KMS-11 (cell line): ENCODE measurements around the gene FLNB.

ENCODE experiments used
- H2AFZ ChIP-seq: fragments of 200-600 bp; sonication (generic); 2 replicates; pipeline ENCODE4 v1.6.1; 2016; ENCODE audit warnings: antibody characterized with exemption, mixed run types, low read depth
- H3K27ac ChIP-seq: fragments of 200-600 bp; sonication (generic); 2 replicates; pipeline ENCODE4 v1.6.1; 2016; ENCODE audit warnings: mild to moderate bottlenecking, mixed run types
- H3K27me3 ChIP-seq: fragments of 200-600 bp; sonication (generic); 2 replicates; pipeline ENCODE4 v1.6.1; 2017; ENCODE audit warnings: mild to moderate bottlenecking, low read depth, mixed run types, moderate library complexity; ENCODE audit not compliant: insufficient read depth
- H3K36me3 ChIP-seq: fragments of 200-600 bp; sonication (generic); 2 replicates; pipeline ENCODE4 v1.6.1; 2017; ENCODE audit warnings: mild to moderate bottlenecking, mixed run types; ENCODE audit not compliant: insufficient read depth
- H3K4me1 ChIP-seq: fragments of 200-600 bp; sonication (generic); 2 replicates; pipeline ENCODE4 v1.6.1; 2016; ENCODE audit warnings: mild to moderate bottlenecking, low read depth, mixed run types; ENCODE audit not compliant: poor library complexity, severe bottlenecking
- H3K4me2 ChIP-seq: fragments of 200-600 bp; sonication (generic); 2 replicates; pipeline ENCODE4 v1.7.0; 2016; ENCODE audit warnings: mild to moderate bottlenecking, mixed run types
- H3K4me3 ChIP-seq: fragments of 200-600 bp; sonication (generic); IDR thresholded peaks from 2 replicates; pipeline ENCODE4 v1.6.1; 2017; ENCODE audit warnings: low read depth, low read length, mixed read lengths; ENCODE audit not compliant: insufficient read depth
- H3K79me2 ChIP-seq: fragments of 200-600 bp; sonication (generic); 2 replicates; pipeline ENCODE4 v1.6.1; 2016; ENCODE audit warnings: low read depth, mixed run types; ENCODE audit not compliant: insufficient read depth
- H3K9ac ChIP-seq: fragments of 200-600 bp; sonication (generic); 2 replicates; pipeline ENCODE4 v1.6.1; 2016; ENCODE audit warnings: mild to moderate bottlenecking, mixed run types
- H4K20me1 ChIP-seq: fragments of 200-600 bp; sonication (generic); 2 replicates; pipeline ENCODE4 v1.6.1; 2016; ENCODE audit warnings: mild to moderate bottlenecking, mixed run types; ENCODE audit not compliant: insufficient read depth
- TF ChIP-seq, protein P1 (sequence below): fragments of 200-600 bp; sonication (generic); conservative IDR thresholded peaks from 2 replicates; pipeline ENCODE4 v1.6.1; 2017; ENCODE audit warnings: low read depth, mild to moderate bottlenecking, antibody characterized with exemption, low read length, moderate library complexity, mixed read lengths

FLNB gene

DNA sequence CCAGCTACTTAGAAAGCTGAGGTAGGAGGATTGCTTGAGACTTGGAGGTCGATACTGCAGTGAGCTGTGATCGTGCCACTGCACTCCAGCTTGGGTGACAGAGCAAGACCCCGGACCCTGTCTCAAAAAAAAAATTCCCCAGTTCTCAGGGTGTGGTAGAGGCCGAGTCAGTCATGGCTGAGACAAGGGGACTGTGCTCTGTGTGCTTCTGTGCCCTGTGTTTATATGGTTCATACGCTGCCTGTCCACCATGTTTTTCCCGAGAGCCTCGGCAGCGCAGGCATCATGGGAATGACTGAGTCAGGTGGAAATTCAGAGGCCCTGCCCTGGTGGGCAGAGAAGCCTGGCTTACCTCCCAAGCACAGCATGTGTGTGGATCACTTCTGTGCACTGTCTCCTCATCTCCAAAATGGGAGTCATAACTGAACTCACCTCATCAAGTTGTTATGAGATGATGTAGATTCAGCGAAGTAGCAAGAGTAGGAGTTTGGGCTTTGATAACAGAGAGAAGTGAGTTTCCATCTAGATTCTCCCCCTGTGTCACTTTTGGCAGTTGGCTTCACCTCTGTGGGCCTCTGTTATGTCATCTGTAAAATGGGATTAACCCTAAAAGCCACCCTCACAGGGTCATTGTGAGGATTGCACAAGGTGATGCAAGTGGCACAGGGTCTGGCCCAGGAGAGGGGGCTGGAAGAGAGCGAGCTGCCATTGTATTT, 56.9 kb downstream of the FLNB start:
- Histone ChIP-seq H3K79me2 (no peaks in the 10 kb centered on the region), H4K20me1 (no peaks in the 10 kb centered on the region)

DNA sequence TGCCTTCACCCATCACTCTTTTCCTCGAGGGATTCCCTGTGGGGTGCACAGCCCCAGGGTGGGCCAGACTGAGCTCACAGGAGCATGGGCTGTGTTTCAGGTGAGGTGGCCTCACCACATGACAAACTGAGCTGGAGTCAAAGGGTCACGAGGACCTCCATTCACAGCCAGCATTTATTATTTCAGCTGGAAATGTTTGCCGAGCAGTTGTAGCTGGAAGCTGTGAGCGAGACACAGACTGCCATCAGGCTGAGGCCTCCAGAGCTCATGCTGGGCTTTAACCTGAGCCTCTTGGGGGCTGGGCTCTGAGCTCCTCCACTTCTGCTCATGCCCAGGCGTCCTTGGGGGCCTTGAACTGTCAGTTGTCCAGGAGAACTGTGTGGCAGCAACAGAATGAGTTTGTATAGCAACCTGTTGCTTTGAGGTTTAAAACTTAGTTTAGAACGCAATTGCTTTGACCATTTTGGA, 57.5 kb downstream of the FLNB start:
- Histone ChIP-seq H3K27me3 (no peaks in the 10 kb centered on the region), H3K27ac (no peak overlapping the region), H3K4me1 (no peaks in the 10 kb centered on the region), H2AFZ (no peak overlapping the region), H3K4me2 (no peak overlapping the region), H4K20me1 (no peaks in the 10 kb centered on the region), H3K9ac (no peak overlapping the region), H3K36me3 (no peaks in the 10 kb centered on the region), H3K79me2 (no peaks in the 10 kb centered on the region), H3K4me3 (no peak overlapping the region)
- TF ChIP-seq, protein P1, sequence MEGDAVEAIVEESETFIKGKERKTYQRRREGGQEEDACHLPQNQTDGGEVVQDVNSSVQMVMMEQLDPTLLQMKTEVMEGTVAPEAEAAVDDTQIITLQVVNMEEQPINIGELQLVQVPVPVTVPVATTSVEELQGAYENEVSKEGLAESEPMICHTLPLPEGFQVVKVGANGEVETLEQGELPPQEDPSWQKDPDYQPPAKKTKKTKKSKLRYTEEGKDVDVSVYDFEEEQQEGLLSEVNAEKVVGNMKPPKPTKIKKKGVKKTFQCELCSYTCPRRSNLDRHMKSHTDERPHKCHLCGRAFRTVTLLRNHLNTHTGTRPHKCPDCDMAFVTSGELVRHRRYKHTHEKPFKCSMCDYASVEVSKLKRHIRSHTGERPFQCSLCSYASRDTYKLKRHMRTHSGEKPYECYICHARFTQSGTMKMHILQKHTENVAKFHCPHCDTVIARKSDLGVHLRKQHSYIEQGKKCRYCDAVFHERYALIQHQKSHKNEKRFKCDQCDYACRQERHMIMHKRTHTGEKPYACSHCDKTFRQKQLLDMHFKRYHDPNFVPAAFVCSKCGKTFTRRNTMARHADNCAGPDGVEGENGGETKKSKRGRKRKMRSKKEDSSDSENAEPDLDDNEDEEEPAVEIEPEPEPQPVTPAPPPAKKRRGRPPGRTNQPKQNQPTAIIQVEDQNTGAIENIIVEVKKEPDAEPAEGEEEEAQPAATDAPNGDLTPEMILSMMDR: no peak

More for the DNA sequence above, 56.9 kb downstream of the FLNB start:
- no peaks in the 10 kb centered on the region for H3K27me3 ChIP-seq
- H3K4me3 ChIP-seq: no peak overlapping the region
- TF ChIP-seq, protein P1: no peak
- H3K4me1 ChIP-seq: no peaks in the 10 kb centered on the region
- H3K27ac ChIP-seq: no peak overlapping the region
- H2AFZ ChIP-seq: no peak overlapping the region
- H3K36me3 ChIP-seq: no peaks in the 10 kb centered on the region
- H3K4me2 ChIP-seq: no peak overlapping the region
- H3K9ac ChIP-seq: no peak overlapping the region

DNA sequence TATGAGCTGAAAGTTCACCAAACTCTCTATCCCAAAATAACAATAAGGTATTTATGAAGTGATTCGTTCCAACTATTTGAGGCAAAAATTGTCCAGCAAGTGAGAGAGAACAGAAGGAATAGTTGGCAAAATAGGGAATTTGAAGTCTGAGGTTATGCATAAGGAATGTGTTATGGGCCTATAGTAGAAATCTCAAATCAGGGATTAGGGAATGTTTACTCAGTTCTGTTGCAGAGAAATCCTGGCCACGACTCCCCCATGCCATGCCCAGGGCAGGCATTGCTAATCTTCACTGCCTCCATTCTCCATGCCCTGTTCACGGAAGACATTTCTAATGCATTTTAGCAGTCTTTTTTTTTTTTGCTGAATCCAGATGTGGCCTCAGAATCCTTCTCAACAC, 58.6 kb downstream of the FLNB start:
- Histone ChIP-seq H3K27me3 (no peaks in the 10 kb centered on the region), H3K36me3 (no peaks in the 10 kb centered on the region), H3K4me2 (no peak overlapping the region), H3K27ac (no peak overlapping the region), H2AFZ (no peak overlapping the region), H3K9ac (no peak overlapping the region), H3K4me3 (no peak overlapping the region), H3K79me2 (no peaks in the 10 kb centered on the region), H3K4me1 (no peaks in the 10 kb centered on the region), H4K20me1 (no peaks in the 10 kb centered on the region)
- TF ChIP-seq, protein P1: no peak

DNA sequence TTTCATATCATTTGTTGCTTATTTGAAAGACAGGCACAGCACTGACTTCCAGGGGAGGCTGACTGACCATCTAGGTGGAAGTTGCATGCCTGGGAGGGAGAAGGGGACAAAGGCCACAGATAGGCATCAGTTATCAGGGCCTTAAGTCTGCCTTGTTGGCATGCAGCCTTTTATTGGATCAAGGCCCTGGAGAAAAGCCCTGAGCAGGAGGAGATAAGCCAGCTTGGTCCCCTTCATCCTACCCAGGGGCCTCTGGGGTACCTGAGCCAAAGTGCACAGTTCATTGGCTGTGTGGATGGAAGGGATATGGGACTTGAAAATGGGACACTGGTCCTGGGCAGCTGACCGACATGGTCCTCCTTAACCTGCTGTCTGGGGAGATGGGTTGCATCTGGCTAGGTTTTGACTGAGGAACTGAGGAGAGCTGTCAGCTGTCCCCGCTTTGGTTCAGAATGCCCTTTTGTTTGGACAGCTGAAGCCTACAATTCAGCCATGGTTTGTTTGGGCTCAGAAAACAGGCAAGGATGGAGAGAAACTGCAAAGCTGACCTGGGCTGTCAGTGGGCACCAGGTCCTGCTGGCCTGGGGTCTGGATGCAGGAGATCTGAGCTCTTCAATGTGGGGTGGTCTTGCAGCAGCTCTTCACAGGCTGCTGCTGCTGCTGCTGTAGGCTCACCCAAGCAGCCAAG, 60.0 kb downstream of the FLNB start:
- H3K27ac ChIP-seq: no peak overlapping the region
- H4K20me1 ChIP-seq: no peaks in the 10 kb centered on the region
- H3K27me3 ChIP-seq: no peaks in the 10 kb centered on the region
- H3K9ac ChIP-seq: no peak overlapping the region
- no peaks in the 10 kb centered on the region for H3K36me3 ChIP-seq
- H3K4me3 ChIP-seq: no peak overlapping the region
- H3K4me2 ChIP-seq: no peak overlapping the region
- H3K79me2 ChIP-seq: no peaks in the 10 kb centered on the region
- H2AFZ ChIP-seq: no peak overlapping the region
- TF ChIP-seq, protein P1: no peak
- H3K4me1 ChIP-seq: no peaks in the 10 kb centered on the region
